Neuronal stem cell (in vitro differentiated cells): ENCODE measurements around the gene GRIP2.

Source experiments
- DNase-seq: peaks from one replicate; pipeline ENCODE4 v3.0.0-alpha.2; 2013; ENCODE audit warnings: low spot score
- H2AFZ ChIP-seq: one replicate; pipeline ENCODE4 v1.6.1; 2013; ENCODE audit warnings: mild to moderate bottlenecking, low read length, inconsistent platforms
- H2AK5ac ChIP-seq: 2 replicates; pipeline ENCODE4 v1.6.1; 2013; ENCODE audit warnings: low read depth, mild to moderate bottlenecking, inconsistent platforms, low read length, moderate library complexity, mixed read lengths
- H2BK120ac ChIP-seq: 2 replicates; pipeline ENCODE4 v1.6.1; 2013; ENCODE audit warnings: low read depth, mild to moderate bottlenecking, inconsistent platforms, low read length, moderate library complexity, mixed read lengths
- H2BK12ac ChIP-seq: one replicate; pipeline ENCODE4 v1.6.1; 2013; ENCODE audit warnings: low read length, inconsistent platforms
- H2BK15ac ChIP-seq: 2 replicates; pipeline ENCODE4 v1.6.1; 2013; ENCODE audit warnings: mild to moderate bottlenecking, low read length, inconsistent platforms, mixed read lengths
- H2BK5ac ChIP-seq: one replicate; pipeline ENCODE4 v1.6.1; 2013; ENCODE audit warnings: inconsistent platforms, mild to moderate bottlenecking, low read length, moderate library complexity
- H3K14ac ChIP-seq: one replicate; pipeline ENCODE4 v1.6.1; 2013; ENCODE audit warnings: low read length, inconsistent platforms
- H3K18ac ChIP-seq: 2 replicates; pipeline ENCODE4 v1.6.1; 2013; ENCODE audit warnings: low read length, inconsistent platforms
- H3K23ac ChIP-seq: 2 replicates; pipeline ENCODE4 v1.6.1; 2013; ENCODE audit warnings: low read depth, mild to moderate bottlenecking, mixed read lengths, low read length, inconsistent platforms; ENCODE audit not compliant: poor library complexity
- H3K27ac ChIP-seq: replicated peaks from 3 replicates; pipeline ENCODE4 v1.5.1; 2013; ENCODE audit warnings: low read length, inconsistent platforms
- H3K27me3 ChIP-seq, 3 experiments: 2 replicates each; pipeline ENCODE4 v1.6.1; 2013; ENCODE audit warnings: low read length in 3 of 3, mild to moderate bottlenecking in 2 of 3, inconsistent platforms in 1 of 3, low read depth in 1 of 3, mixed read lengths in 1 of 3, moderate library complexity in 1 of 3; ENCODE audit not compliant: control insufficient read depth in 3 of 3, insufficient read depth in 3 of 3
- H3K36me3 ChIP-seq, 2 donors: replicated peaks in 1 of 2; 2 replicates each; pipeline ENCODE4 v1.6.1; 2013; ENCODE audit warnings: low read length in 2 of 2; ENCODE audit not compliant: control insufficient read depth in 2 of 2, insufficient read depth in 2 of 2
- H3K4ac ChIP-seq: 2 replicates; pipeline ENCODE4 v1.6.1; 2013; ENCODE audit warnings: inconsistent platforms, mild to moderate bottlenecking, low read length, moderate library complexity
- H3K4me1 ChIP-seq, 2 donors: 1 replicate in 1 of 2; 2 replicates in 1 of 2; pipeline ENCODE4 v1.6.1; 2013; ENCODE audit warnings: low read length in 2 of 2, low read depth in 1 of 2; ENCODE audit not compliant: control insufficient read depth in 2 of 2, insufficient read depth in 1 of 2
- H3K4me2 ChIP-seq: one replicate; pipeline ENCODE4 v1.6.1; 2013; ENCODE audit warnings: mild to moderate bottlenecking, low read length, inconsistent platforms; ENCODE audit not compliant: insufficient read depth, poor library complexity, severe bottlenecking
- H3K4me3 ChIP-seq, 2 donors: 2 replicates each; pipeline ENCODE4 v1.5.1; 2013; ENCODE audit warnings: low read length in 2 of 2, mild to moderate bottlenecking in 2 of 2, inconsistent platforms in 1 of 2, moderate library complexity in 1 of 2
- H3K79me1 ChIP-seq: one replicate; pipeline ENCODE4 v1.6.1; 2013; ENCODE audit warnings: low read depth, mild to moderate bottlenecking, inconsistent platforms, low read length, moderate library complexity
- H3K9ac ChIP-seq: one replicate; pipeline ENCODE4 v1.6.1; 2013; ENCODE audit warnings: mild to moderate bottlenecking, low read depth, low read length, inconsistent platforms; ENCODE audit not compliant: poor library complexity
- H3K9me3 ChIP-seq, 2 donors: replicated peaks in 1 of 2; 2 replicates each; pipeline versions ENCODE3 to v1.6.1; 2013; ENCODE audit warnings: low read length in 2 of 2, mild to moderate bottlenecking in 2 of 2, inconsistent platforms in 1 of 2, low read depth in 1 of 2, mixed read lengths in 1 of 2, moderate library complexity in 1 of 2; ENCODE audit not compliant: control insufficient read depth in 2 of 2, insufficient read depth in 1 of 2
- H4K8ac ChIP-seq: one replicate; pipeline ENCODE4 v1.6.1; 2013; ENCODE audit warnings: low read depth, mild to moderate bottlenecking, inconsistent platforms, low read length, moderate library complexity
- H4K91ac ChIP-seq: one replicate; pipeline ENCODE4 v1.6.1; 2013; ENCODE audit warnings: low read length, low read depth, mild to moderate bottlenecking, inconsistent platforms; ENCODE audit not compliant: poor library complexity
- WGBS, 2 donors: extraction: QIAGEN DNeasy Blood & Tissue Kit; methylation state at CpG; one replicate each; pipeline ENCODE4 v1.1.7; 2013; ENCODE audit warnings: missing lambda C conversion rate in 2 of 2, mixed read lengths in 1 of 2; ENCODE audit not compliant: insufficient read length in 2 of 2, insufficient replicate concordance in 1 of 2; ENCODE audit errors: extremely low coverage in 2 of 2; 5-methylcytosine and 5-hydroxymethylcytosine counted together

Gene GRIP2

DNA sequence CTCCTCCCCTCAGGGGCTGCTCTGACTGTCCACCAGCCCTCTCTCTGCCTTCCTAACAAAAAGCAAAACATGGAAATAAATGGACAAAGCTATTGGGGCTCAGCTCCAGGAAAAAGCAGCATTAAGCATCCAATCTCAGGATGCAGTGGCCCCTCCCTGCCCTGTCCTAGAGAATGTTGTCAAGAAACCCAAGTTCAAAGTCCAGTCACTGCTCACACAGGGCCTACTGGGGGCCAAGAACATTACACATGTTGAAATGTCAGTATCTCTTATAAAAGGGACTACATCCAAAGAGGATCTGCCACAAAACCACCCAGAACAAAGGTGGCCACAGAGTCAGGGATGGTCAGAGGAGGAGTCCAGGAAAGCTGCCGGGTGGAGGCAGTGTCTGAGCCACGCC, 7.6 kb upstream of the GRIP2 start:
- no peaks in the 10 kb centered on the region for H3K79me1 ChIP-seq

DNA sequence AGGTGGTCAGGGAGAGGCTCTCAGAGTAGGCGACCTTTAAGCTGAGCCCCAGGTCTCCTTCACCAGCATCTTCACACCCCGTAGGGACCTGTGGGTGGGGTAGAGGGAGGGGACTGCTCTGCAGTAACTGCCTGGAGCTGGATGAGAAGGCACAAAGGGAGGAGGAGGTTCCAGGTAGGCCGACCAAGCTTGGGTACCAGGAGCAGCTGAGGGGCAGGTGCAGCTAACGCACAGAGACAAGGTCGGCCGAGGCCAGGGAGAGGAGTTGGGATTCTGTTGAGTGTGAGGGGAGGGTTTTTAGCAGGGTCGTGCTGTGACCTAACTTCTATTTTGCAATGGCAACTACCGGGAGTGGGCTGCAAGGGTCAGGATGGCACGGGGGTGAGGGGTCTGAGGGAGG, 5.9 kb upstream of the GRIP2 start:
- Histone ChIP-seq H4K91ac (no peak overlapping the region), H2BK5ac (no peak overlapping the region), H3K4ac (no peak overlapping the region), H3K4me2 (no peak overlapping the region), H2AK5ac (peak overlapping the region; percentile 17), H3K14ac (no peak overlapping the region), H3K4me1 (peaks cover 0 to 2% of the 10 kb centered on the region in 2 donors), H3K23ac (peak overlapping the region; percentile 48), H3K79me1 (no peaks in the 10 kb centered on the region), H3K27ac (no peak overlapping the region), H2BK120ac (no peak overlapping the region), H3K27me3 (peaks cover 0 to 64% (median 5%) of the 10 kb centered on the region in 3 experiments), H2AFZ (no peak overlapping the region), H3K4me3 (no peak overlapping the region), H3K36me3 (no peaks in the 10 kb centered on the region), H3K9me3 (no peaks in the 10 kb centered on the region), H2BK15ac (no peak overlapping the region), H2BK12ac (no peak overlapping the region), H3K9ac (no peak overlapping the region), H3K18ac (no peak overlapping the region), H4K8ac (no peak overlapping the region)
- WGBS, 2 donors, result no CpG with 5 or more reads among the region's 9 CpGs
- DNase-seq, result no peak

More for the DNA sequence above, 7.6 kb upstream of the GRIP2 start:
- H3K36me3 ChIP-seq, result no peaks in the 10 kb centered on the region
- no peak overlapping the region for H2BK15ac ChIP-seq
- H3K27me3 ChIP-seq, result peaks cover 0 to 59% (median 5%) of the 10 kb centered on the region in 3 experiments
- no peak overlapping the region for H3K14ac ChIP-seq
- H2BK5ac ChIP-seq, result no peak overlapping the region
- no peak overlapping the region for H3K9ac ChIP-seq
- H2BK12ac ChIP-seq, result no peak overlapping the region
- H4K8ac ChIP-seq, result no peak overlapping the region
- H3K4me3 ChIP-seq, result no peak overlapping the region
- no peak overlapping the region for H2BK120ac ChIP-seq
- peaks cover 0 to 4% of the 10 kb centered on the region in 2 donors for H3K4me1 ChIP-seq
- no peak overlapping the region for H3K27ac ChIP-seq
- no peak overlapping the region for H2AFZ ChIP-seq
- H2AK5ac ChIP-seq, result no peak overlapping the region
- no peaks in the 10 kb centered on the region for H3K9me3 ChIP-seq
- DNase-seq, result no peak
- H4K91ac ChIP-seq, result no peak overlapping the region
- no peak overlapping the region for H3K23ac ChIP-seq
- H3K4ac ChIP-seq, result no peak overlapping the region
- no peak overlapping the region for H3K4me2 ChIP-seq
- WGBS, 2 donors, result no CpG with 5 or more reads among the region's 2 CpGs
- peak overlapping the region; percentile 38 for H3K18ac ChIP-seq

DNA sequence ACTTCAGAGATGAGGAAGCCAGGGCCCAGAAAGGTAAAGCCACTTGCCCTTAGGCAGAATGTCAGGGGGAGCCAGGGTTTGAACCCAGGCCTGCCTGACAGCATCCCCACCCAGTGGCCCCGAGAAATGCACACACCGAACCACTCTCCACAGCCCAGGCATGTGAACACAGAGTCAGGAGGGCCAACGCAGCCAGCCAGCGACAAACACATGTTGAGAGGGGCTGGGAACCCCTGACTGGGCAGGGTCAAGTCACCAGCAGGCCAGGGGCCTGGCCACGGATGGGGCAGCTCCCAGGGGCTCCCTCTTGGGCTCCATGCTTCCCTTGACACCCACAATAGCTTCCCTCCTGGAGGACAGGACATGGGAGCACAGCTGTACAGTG, 5.1 kb upstream of the GRIP2 start:
- peaks cover 0 to 2% of the 10 kb centered on the region in 2 donors for H3K4me1 ChIP-seq
- no peak for DNase-seq
- no peak overlapping the region for H3K4ac ChIP-seq
- H4K91ac ChIP-seq, result no peak overlapping the region
- peaks cover 0 to 65% (median 5%) of the 10 kb centered on the region in 3 experiments for H3K27me3 ChIP-seq
- no peak overlapping the region for H3K18ac ChIP-seq
- H2AFZ ChIP-seq, result no peak overlapping the region
- H3K36me3 ChIP-seq, result no peaks in the 10 kb centered on the region
- H2BK15ac ChIP-seq, result no peak overlapping the region
- H3K9ac ChIP-seq, result no peak overlapping the region
- no peak overlapping the region for H2AK5ac ChIP-seq
- H3K14ac ChIP-seq, result no peak overlapping the region
- H3K4me2 ChIP-seq, result no peak overlapping the region
- H3K79me1 ChIP-seq, result no peaks in the 10 kb centered on the region
- H3K23ac ChIP-seq, result no peak overlapping the region
- no peak overlapping the region for H2BK120ac ChIP-seq
- H3K27ac ChIP-seq, result no peak overlapping the region
- no peak overlapping the region for H3K4me3 ChIP-seq
- H4K8ac ChIP-seq, result no peak overlapping the region
- no peak overlapping the region for H2BK5ac ChIP-seq
- no CpG with 5 or more reads among the region's 5 CpGs for whole genome bisulfite sequencing, 2 donors
- H3K9me3 ChIP-seq, result no peaks in the 10 kb centered on the region
- H2BK12ac ChIP-seq, result no peak overlapping the region

- H3K9me3 ChIP-seq, result no peaks in the 10 kb centered on the region
- H2AK5ac ChIP-seq, result peak overlapping the region; percentile 15
- peaks cover 0 to 70% (median 5%) of the 10 kb centered on the region in 3 experiments for H3K27me3 ChIP-seq
- no peaks in the 10 kb centered on the region for H3K79me1 ChIP-seq
- peaks cover 0 to 2% of the 10 kb centered on the region in 2 donors for H3K4me1 ChIP-seq
- no peak overlapping the region for H3K4ac ChIP-seq
- no peak overlapping the region for H3K4me2 ChIP-seq
- H3K36me3 ChIP-seq, result no peaks in the 10 kb centered on the region
- no peak overlapping the region for H3K23ac ChIP-seq
- no peak overlapping the region for H4K91ac ChIP-seq
- no peak overlapping the region for H4K8ac ChIP-seq
- H3K14ac ChIP-seq, result no peak overlapping the region
- peak overlapping the region; percentile 17 for H2BK12ac ChIP-seq
- peak overlapping the region; percentile 4 for H3K18ac ChIP-seq
- no peak overlapping the region for H2AFZ ChIP-seq
- no peak overlapping the region for H2BK15ac ChIP-seq
- no peak overlapping the region for H2BK5ac ChIP-seq
- no peak overlapping the region for H3K4me3 ChIP-seq
- no peak overlapping the region for H3K27ac ChIP-seq
- DNase-seq, result no peak
- H2BK120ac ChIP-seq, result peak overlapping the region; percentile 48
- peak overlapping the region; percentile 24 for H3K9ac ChIP-seq
- WGBS, 2 donors, result no CpG with 5 or more reads among the region's 20 CpGs
Observed at GRCh38 chr3:14544282-14545250, 4.4 kb upstream of the GRIP2 start.
